H1 (cell line): Measurements from ENCODE around the gene TLK1. TPM values are rescaled to one million over a fixed set of nuclear protein-coding genes. Genes with fewer than 3 reads are reported as not detected.

Experiments used
- ATF2 ChIP-seq: IDR thresholded peaks from 2 replicates; pipeline ENCODE4 v1.6.1; 2012; ENCODE audit warnings: low read length, inconsistent platforms
- TAF7 ChIP-seq: optimal IDR thresholded peaks from 2 replicates; pipeline ENCODE3; 2011; ENCODE audit warnings: low read depth, mild to moderate bottlenecking, inconsistent platforms, low read length, moderate library complexity, borderline replicate concordance
- polyA plus RNA-seq, 7 experiments: library from polyadenylated mRNA; depleted of rRNA in 3 of 7; stranded (reverse) in 5 of 7; unstranded in 2 of 7; fragments of >200 nt in 5 of 7; fragments of 200-250 nt in 2 of 7; gene quantifications; 1 replicate in 5 of 7; 2 replicates in 1 of 7; 4 replicates in 1 of 7; pipeline versions ENCODE4 v1.2.1 to v1.2.3, GENCODE V29; 2011 to 2013; ENCODE audit warnings: missing spikeins in 2 of 7, mixed read lengths in 2 of 7
- total RNA-seq: library from RNA; stranded (reverse); fragmentation: NEBNext Ultra II Directional; extraction: Animal tissue kit (Norgen Biotek cat#: 25700); gene quantifications from 2 replicates; pipeline ENCODE4 v1.2.1, GENCODE V29; 2021
- TF ChIP-seq, protein P1 (sequence below): fragments of 300-600 bp; sonication (generic); IDR thresholded peaks from 2 replicates; pipeline ENCODE4 v1.7.1; 2012; ENCODE audit warnings: low read length, moderate library complexity, mild to moderate bottlenecking, inconsistent platforms; ENCODE audit not compliant: insufficient replicate concordance

The TLK1 gene
- total and polyA plus RNA-seq, 2 of the 8 experiments (the other 6 are each of a cell fraction or from before 2014, with no cell fraction given) = 11.2 to 102 TPM

GRCh38 chr2:171049691-171050090 lies 111.0 kb downstream of the TLK1 start (continued):
- TF ChIP-seq, protein P1, sequence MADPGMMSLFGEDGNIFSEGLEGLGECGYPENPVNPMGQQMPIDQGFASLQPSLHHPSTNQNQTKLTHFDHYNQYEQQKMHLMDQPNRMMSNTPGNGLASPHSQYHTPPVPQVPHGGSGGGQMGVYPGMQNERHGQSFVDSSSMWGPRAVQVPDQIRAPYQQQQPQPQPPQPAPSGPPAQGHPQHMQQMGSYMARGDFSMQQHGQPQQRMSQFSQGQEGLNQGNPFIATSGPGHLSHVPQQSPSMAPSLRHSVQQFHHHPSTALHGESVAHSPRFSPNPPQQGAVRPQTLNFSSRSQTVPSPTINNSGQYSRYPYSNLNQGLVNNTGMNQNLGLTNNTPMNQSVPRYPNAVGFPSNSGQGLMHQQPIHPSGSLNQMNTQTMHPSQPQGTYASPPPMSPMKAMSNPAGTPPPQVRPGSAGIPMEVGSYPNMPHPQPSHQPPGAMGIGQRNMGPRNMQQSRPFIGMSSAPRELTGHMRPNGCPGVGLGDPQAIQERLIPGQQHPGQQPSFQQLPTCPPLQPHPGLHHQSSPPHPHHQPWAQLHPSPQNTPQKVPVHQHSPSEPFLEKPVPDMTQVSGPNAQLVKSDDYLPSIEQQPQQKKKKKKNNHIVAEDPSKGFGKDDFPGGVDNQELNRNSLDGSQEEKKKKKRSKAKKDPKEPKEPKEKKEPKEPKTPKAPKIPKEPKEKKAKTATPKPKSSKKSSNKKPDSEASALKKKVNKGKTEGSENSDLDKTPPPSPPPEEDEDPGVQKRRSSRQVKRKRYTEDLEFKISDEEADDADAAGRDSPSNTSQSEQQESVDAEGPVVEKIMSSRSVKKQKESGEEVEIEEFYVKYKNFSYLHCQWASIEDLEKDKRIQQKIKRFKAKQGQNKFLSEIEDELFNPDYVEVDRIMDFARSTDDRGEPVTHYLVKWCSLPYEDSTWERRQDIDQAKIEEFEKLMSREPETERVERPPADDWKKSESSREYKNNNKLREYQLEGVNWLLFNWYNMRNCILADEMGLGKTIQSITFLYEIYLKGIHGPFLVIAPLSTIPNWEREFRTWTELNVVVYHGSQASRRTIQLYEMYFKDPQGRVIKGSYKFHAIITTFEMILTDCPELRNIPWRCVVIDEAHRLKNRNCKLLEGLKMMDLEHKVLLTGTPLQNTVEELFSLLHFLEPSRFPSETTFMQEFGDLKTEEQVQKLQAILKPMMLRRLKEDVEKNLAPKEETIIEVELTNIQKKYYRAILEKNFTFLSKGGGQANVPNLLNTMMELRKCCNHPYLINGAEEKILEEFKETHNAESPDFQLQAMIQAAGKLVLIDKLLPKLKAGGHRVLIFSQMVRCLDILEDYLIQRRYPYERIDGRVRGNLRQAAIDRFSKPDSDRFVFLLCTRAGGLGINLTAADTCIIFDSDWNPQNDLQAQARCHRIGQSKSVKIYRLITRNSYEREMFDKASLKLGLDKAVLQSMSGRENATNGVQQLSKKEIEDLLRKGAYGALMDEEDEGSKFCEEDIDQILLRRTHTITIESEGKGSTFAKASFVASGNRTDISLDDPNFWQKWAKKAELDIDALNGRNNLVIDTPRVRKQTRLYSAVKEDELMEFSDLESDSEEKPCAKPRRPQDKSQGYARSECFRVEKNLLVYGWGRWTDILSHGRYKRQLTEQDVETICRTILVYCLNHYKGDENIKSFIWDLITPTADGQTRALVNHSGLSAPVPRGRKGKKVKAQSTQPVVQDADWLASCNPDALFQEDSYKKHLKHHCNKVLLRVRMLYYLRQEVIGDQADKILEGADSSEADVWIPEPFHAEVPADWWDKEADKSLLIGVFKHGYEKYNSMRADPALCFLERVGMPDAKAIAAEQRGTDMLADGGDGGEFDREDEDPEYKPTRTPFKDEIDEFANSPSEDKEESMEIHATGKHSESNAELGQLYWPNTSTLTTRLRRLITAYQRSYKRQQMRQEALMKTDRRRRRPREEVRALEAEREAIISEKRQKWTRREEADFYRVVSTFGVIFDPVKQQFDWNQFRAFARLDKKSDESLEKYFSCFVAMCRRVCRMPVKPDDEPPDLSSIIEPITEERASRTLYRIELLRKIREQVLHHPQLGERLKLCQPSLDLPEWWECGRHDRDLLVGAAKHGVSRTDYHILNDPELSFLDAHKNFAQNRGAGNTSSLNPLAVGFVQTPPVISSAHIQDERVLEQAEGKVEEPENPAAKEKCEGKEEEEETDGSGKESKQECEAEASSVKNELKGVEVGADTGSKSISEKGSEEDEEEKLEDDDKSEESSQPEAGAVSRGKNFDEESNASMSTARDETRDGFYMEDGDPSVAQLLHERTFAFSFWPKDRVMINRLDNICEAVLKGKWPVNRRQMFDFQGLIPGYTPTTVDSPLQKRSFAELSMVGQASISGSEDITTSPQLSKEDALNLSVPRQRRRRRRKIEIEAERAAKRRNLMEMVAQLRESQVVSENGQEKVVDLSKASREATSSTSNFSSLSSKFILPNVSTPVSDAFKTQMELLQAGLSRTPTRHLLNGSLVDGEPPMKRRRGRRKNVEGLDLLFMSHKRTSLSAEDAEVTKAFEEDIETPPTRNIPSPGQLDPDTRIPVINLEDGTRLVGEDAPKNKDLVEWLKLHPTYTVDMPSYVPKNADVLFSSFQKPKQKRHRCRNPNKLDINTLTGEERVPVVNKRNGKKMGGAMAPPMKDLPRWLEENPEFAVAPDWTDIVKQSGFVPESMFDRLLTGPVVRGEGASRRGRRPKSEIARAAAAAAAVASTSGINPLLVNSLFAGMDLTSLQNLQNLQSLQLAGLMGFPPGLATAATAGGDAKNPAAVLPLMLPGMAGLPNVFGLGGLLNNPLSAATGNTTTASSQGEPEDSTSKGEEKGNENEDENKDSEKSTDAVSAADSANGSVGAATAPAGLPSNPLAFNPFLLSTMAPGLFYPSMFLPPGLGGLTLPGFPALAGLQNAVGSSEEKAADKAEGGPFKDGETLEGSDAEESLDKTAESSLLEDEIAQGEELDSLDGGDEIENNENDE = no peak
- TF ChIP-seq TAF7 = no peak
- no peak for TF ChIP-seq ATF2
